Epithelial cell of prostate (primary cell): ENCODE measurements around the gene NOL9.

Experiments
- DNase-seq: peaks from one replicate; pipeline ENCODE4 v3.0.0-alpha.2; 2011; ENCODE audit warnings: low read depth, low spot score
- H3K27ac ChIP-seq: fragments of 450-650 bp; 2 replicates; pipeline ENCODE4 v1.5.1; 2017; ENCODE audit warnings: mild to moderate bottlenecking

Gene NOL9

GRCh38 chr1:6591222-6591621 is 36.9 kb upstream of the NOL9 start:
- H3K27ac ChIP-seq: no peak overlapping the region
- no peak for DNase-seq

- DNase-seq: no peak
- peak overlapping the region; percentile 53 for H3K27ac ChIP-seq
Measured at GRCh38 chr1:6590046-6590445, 35.7 kb upstream of the NOL9 start.

GRCh38 chr1:6588893-6589520 is 34.7 kb upstream of the NOL9 start:
- no peak for DNase-seq
- peak overlapping the region; percentile 53 for H3K27ac ChIP-seq

- no peak for DNase-seq
- H3K27ac ChIP-seq: peak overlapping the region; percentile 53
Measured at GRCh38 chr1:6588128-6588892, 34.0 kb upstream of the NOL9 start.

DNA sequence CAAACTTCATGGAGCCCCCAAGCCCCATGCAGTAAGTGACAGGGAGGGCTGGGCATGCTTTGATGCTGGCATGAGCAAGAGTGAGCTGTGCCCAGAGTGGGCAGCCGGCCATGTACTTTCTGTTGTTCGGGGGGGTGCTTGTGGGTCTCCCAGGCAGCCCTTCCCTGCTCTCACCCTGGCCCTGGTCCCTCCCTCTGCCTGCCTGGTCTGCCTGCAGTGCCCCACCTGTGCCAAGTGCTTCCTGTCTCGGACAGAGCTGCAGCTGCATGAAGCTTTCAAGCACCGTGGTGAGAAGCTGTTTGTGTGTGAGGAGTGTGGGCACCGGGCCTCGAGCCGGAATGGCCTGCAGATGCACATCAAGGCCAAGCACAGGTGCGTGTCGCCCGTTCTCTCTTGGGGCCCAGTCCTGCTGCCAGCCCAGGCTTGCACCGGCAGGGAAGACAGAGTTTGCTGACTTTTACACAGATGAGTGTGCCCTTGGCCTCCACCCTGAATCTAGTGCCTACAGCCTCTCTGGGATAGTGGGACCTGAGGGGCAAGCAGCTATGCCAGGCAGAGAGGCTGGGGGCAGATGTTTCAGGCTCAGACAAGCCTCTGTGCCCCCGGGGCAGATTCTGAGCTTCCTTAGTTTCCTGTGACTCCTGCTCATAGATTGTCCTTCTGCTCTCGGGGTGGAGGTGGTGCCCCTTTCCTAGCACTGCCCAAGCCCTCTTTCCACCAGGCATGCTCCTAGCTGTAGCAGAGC is 33.1 kb upstream of the NOL9 start:
- H3K27ac ChIP-seq: peak overlapping the region; percentile 53
- DNase-seq: no peak

GRCh38 chr1:6586404-6586816 is 32.1 kb upstream of the NOL9 start:
- H3K27ac ChIP-seq: no peak overlapping the region
- DNase-seq: no peak

DNA sequence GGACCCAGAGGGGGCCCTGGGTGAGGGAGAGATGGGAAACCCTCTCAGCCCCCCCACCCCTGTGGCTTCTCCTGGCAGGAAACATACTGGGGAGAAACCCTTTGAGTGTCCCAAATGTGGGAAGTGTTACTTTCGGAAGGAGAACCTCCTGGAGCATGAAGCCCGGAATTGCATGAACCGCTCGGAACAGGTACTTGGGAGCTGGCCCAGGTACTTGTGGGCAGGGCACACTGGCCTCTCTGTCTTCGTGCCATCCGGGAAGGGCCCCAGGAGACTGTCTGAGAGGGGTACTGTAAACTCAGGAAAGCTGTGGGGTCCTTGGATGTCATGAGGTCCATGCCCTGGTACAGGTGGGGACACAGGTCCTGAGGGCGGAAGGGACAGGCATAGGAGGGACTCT is 31.5 kb upstream of the NOL9 start:
- H3K27ac ChIP-seq: no peak overlapping the region

DNA sequence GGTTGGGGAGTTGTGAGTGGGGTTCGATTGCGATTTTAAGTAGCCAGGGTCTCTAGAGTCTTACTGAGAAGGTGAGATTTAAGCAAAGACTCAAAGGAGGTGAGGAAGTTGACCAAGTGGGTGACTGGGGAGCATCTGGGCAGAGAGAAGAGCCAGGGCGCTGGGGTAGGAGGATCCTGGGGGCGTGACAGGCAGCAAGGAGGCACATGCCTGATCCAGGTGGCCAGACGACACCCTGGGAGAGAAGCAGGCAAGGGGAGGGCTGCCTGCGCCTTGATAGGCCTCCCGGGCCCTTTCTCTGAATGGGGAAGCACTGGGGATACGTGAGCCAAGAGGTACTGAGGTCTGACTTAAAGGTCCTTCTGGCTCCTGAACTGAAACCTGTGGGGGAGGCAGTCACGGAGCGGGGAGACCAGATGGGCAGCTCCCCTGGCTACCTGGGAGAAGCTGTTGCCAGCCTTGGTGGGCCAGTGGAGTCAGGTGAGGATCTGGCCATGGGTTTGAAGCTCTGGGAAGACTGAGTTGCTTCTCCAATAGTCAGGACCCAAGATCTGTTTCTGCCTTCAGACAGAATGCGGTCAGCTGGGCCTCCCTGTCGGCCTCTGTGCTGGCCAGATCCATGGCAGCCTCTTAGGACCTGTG is 30.9 kb upstream of the NOL9 start:
- H3K27ac ChIP-seq: no peak overlapping the region
- no peak for DNase-seq

More for the DNA sequence above, 31.5 kb upstream of the NOL9 start:
- no peak for DNase-seq

- no peak overlapping the region for H3K27ac ChIP-seq
- DNase-seq: no peak
Measured at GRCh38 chr1:6584126-6585080, 30.1 kb upstream of the NOL9 start.

DNA sequence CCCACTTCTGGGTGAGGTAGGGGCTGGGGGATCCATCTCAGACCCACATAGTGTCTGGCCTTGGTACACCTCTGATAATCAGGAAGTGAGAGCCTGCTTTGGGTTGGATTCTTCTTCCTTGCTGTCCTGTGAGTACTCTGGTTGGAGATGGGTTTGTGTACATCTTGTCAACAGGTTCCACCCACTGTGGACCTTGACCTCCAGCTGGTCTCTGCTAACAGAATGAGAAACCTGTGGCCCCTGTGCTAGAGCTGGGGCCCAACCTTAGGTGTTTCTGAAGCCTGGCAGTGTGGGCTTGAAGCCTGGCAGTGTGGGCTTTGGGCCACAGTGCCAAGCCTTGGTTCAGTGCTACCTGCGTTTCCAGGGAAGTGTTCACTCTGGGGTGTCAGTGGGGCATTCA is 28.1 kb upstream of the NOL9 start:
- no peak for DNase-seq
- peak overlapping the region; percentile 56 for H3K27ac ChIP-seq

- no peak for DNase-seq
- H3K27ac ChIP-seq: peak overlapping the region; percentile 56
Measured at GRCh38 chr1:6581561-6582305, 27.4 kb upstream of the NOL9 start.

DNA sequence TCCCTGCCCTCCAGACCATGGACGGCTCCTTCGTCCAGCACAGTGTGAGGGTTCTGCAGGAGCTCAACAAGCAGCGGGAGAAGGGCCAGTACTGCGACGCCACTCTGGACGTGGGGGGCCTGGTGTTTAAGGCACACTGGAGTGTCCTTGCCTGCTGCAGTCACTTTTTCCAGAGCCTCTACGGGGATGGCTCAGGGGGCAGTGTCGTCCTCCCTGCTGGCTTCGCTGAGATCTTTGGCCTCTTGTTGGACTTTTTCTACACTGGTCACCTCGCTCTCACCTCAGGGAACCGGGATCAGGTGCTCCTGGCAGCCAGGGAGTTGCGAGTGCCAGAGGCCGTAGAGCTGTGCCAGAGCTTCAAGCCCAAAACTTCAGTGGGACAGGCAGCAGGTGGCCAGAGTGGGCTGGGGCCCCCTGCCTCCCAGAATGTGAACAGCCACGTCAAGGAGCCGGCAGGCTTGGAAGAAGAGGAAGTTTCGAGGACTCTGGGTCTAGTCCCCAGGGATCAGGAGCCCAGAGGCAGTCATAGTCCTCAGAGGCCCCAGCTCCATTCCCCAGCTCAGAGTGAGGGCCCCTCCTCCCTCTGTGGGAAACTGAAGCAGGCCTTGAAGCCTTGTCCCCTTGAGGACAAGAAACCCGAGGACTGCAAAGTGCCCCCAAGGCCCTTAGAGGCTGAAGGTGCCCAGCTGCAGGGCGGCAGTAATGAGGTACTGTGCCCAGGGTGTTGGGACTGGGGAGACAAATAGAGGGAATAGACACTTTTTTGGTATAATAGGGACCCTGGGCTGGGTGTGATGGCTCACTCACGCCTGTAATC is 26.5 kb upstream of the NOL9 start:
- DNase-seq: no peak
- H3K27ac ChIP-seq: peak overlapping the region; percentile 56

GRCh38 chr1:6580119-6580592 is 25.8 kb upstream of the NOL9 start:
- peak overlapping the region; percentile 56 for H3K27ac ChIP-seq
- DNase-seq: no peak

- peak within 1 kb of the TSS; percentile 56 for H3K27ac ChIP-seq
- peak; percentile 78 for DNase-seq
Measured at GRCh38 chr1:6579374-6580118, 25.2 kb upstream of the NOL9 start, which contains the start of gene ZBTB48. Gene ZBTB48 (plus strand): TSS chr1:6579994. CDS start chr1:6580610, 616 bp downstream.

- H3K27ac ChIP-seq: no peak overlapping the region
- no peak for DNase-seq
Measured at GRCh38 chr1:6578624-6579373, 24.5 kb upstream of the NOL9 start.

DNA sequence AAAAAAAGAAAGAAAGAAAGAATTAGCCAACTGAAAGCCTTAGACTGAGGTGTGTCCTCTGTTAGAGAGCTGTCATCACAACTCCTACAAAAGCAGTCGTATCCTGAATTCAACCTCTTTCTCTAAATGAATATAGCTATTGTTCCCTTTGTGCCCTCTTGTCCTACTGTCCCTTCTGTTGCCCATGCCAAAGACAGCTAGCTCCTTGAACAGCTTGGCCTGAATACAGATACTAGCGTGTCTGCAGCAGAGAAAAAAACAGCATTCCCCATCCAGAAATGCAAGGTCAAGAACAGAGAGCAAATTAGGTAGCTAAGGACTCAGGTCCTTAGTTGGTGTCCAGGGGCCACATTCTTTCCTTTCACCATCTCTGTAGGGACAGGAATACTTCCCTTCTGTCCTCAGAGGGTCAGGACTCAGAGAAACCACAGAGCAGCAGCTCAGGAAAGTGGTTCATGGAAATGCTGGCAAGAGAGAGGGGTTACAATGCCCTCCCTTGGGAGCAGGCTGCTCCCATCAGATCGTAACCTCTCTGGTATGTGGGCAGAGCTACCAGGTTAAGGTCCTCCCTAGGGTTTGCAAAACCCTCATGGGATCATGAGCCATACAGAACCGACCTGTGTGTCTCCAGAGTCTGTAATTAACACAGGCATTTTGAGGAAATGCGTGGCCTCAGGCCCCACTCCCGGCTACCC is 23.7 kb upstream of the NOL9 start:
- no peak overlapping the region for H3K27ac ChIP-seq
- DNase-seq: no peak
